Activated T-cell treated with anti-CD3 and anti-CD28 coated beads for 48 hours (primary cell): ENCODE results near the gene CBR3.

Experiments used
- DNase-seq: peaks from one replicate; pipeline ENCODE4 v3.0.0-alpha.2; 2020; ENCODE audit warnings: low read depth

CBR3 gene

DNA sequence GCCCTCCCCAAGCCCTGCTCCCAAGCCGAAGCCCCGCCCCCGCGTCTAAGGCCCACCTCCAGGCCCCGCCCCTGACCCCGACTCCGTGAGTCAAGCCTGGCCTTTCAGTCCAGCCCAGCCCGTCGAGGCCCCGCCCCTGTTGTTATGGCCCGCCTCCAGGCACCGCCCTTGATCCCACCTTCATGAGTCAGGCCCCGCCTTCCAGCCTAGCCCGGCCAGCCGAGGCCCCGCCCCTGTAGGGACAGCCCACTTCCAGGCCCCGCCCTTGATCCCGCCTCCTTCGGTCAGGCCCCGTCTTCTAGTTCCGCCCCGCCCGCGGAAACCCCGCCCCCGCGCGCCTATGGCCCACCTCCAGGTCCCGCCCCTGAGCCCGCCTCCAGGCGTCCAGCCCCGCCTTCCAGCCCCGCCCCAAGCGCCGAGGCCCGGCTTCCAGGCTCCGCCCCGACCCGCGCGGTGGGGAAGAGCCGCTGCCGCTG lies 21.5 kb downstream of the CBR3 start:
- peak; percentile 100 for DNase-seq

DNA sequence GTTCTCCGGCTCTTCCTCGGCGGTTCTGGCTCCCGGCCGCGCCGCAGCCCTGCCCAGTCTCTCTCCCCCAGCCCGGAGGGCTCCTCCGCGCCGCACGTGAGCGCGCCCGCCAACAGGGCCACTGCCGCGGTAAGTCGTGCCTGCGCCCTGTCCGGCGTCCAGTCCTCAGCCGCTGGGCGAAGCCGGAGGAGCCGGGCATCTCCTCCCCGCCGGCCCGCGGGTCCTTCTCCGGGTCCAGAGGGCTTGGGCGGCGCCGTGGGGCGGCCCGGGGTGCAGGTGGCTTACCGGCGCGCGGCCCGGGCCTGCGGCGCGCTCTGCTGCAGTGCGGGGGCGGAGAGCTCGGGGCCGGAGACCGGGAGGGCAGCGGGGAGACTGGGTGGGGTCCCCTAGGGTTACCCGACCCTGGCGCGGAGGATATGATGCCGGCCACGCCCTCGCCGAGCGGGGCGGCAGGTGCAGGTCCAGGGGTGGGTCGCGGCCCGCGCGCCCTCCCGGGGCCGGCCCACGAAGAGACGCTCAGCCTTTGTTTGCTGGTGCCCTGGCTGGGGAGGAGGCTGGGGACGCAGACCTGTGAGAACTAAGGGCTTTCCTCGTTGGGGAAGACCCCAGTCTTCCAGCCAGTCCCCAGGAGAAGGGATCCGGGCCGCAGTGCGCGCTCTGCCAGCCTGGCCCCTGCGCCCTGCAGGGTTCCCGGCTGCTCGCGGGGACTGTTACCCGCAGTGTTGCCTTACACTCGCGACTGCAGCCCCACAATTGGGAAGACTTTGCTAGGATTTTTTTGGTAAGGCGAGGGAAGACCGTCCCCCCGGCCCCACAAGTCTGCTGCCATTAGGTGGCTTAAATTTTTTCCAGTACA lies 22.2 kb downstream of the CBR3 start, which contains the start of gene DOP1B:
Gene DOP1B (plus strand): TSS at position 10 of the 856 bp plus-strand sequence. CDS start 7,910 bp downstream, outside the sequence.
- DNase-seq = peak; percentile 37

DNA sequence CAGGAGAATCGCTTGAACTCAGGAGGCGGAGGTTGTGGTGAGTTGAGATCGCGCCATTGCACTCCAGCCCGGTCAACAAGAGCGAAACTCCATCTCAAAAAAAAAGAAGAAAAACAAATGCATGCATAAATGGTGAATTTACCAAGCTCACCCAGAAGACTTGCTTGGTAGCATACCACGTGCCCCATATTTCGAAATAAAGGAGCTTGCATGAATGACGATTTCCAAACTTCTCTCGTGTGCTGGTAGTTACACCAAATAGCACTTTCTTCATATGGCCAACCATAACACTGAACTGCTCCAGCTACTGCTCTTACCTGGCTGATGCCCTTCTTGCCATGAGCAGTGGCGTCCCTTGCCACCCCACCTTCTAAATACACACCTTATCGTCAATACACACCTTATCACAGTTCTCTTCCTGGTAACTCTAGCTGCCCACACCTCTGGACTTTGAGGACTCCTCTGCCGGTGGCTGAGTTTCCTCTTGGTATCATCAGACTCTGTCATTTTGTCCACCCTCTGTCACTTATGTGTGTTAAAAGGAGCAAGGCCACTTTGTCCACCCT lies 24.6 kb downstream of the CBR3 start:
- DNase-seq = no peak

DNA sequence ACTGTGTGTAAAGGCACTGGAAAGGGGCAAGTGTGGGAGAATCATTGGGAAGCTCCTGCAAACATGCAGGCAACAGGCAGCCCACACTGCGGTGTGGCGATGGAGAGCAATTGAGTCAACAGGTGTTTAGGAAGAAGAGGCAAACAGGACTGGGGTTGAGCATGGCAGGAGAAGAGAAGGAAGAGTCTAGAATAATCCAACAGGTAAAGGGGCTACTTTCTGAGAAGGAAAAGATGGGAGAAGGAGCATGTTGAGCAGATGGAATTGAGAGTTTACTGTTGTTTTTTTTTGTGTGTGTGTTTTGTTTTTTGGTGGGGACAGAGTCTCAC lies 25.9 kb downstream of the CBR3 start:
- no peak for DNase-seq

DNA sequence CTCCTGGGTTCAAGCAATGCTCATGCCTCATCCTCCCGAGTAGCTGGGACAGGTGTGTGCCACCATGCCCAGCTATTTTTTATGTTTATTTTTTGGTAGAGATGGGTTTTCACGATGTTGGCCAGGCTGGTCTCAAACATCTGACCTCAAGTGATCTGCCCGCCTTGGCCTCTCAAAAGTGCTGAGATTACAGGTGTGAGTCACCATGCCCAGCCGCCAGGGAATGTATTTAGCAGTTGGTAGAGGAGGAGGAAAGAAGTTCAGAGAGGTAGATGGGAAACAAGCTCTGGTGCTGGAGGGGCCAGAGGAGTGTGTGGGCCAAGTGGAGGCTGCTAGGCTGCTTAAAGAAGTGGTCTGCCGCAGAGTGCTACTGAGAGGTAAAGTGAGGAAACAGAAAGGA lies 27.8 kb downstream of the CBR3 start:
- DNase-seq = no peak

DNA sequence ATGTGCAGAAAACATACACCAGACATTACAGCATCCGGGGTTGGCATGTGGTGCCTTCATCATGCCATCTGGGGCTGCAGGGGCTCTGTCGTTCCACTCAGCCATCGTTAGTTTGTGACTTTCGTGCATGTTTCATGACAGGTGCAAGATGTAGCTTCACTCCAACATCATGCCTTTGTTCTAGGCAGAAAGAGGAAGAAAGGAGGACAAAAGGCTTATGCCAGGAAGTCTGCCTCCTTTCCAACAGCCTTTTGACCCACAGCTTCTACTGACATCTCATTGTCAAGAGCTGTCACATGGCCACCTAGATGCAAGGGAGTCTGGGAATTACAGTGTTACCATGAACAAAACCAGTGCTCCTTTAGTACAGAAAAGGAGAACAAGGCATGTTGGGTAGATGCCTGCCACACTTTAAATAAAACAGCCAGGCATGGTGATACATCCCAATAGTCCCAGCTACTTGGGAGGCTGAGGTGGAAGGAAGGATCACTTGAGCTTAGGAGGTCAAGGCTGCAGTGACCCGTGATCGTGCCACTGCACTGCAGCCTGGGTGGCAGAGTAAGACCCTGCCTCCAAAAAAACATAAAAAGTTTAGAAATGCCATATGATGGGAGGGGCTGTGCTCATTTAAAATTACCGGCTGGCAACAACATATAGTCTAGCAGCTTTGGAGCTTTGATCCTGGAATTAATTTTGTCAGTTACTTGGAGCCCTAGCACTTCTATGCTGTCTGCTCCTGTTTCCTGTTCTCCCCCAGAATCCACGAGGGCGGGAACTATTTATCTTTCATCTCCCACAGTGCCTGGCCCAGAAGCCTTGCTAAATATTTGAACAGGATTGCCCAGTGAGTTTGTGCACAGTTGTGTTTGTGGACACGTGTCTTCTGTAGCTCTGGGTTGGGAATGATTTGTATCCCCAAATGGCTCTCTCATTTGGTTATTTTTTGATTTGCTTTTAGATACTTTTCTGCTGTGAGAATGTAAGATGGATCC lies 29.2 kb downstream of the CBR3 start:
- DNase-seq = no peak

DNA sequence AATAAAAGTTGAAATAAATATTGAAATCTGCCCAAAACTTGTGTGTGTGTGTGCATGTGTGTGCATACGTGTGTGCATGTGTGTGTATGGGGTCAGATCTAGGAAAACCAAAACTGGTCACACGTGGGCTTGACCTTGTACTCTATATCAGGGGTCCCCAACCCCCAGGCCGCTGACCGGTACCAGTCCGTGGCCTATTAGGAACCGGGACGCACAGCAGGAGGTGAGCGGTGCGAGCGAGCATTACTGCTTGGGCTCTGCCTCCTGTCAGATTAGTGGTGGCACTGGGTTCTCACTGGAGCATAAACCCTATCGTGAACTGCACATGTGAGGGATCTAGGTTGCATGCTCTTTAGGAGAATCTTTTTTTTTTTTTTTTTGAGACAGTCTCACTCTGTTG lies 30.5 kb downstream of the CBR3 start:
- no peak for DNase-seq

DNA sequence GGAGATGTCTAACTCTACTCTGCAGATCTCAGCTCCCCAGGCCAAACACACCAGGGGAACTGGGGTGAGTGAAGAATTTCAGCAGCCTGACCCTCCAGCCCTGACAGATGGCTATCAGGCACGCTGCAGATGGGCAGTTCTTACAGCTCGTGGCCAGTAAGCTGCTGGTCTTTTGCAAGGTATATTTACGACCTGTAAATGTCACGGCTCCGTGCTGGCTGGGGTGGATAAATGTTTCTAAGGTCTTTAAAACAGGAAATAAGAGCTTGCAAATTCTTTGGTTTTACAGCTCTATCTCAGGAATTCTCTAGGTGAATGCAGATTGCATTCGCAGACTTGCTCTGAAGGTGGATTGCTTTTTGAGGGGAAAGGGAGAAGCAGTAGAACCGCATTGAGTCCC lies 31.8 kb downstream of the CBR3 start:
- DNase-seq = no peak

DNA sequence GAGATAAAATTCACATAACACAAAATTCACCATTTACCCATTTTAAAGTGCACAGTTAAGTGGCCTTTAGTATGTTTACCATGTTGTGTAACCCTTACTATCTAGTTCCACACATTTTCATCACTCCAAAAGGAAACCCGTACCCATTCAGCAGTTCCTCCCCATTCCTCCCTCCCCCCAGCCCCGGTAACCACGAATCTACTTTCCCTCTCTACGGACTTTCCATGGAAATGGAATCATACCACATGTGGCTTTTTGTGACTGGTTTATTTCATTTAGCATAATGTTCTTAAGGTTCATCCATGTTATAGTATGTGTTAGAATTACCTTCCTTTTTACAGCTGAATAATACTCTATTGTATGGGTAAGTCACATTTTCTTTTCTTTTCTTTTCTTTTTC lies 32.7 kb downstream of the CBR3 start:
- no peak for DNase-seq

DNA sequence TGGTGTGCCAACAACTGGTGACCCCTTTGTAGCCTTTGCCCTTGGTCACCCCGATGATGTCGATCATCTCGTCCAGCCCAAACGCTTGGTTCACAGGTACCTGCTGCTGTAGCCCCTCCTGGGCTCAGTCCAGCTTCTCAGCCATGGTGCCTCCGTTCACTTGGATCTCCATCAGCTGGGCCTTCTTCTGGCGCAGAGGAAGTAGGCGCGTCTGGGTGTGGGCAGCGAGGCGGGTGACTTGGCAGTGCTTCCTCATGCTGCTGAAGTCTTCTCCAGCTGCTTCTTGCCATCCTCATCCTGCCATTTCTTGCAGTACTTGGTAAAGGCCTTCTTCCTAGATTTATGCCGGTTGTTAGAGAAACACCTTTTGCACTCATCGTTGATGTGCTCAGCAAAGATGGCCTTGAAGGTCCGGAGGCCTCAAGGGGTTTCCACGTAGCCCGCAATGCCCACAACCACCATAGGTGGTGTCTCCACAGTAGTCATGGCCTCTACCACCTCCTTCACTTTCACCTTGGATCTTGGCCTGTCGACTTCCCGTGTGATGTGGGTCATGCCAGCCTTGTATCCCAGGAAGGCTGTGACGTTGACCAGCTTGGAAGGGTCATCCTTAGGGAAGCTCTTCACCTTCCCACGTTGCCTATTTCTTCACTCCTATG lies 34.7 kb downstream of the CBR3 start:
- DNase-seq = no peak

DNA sequence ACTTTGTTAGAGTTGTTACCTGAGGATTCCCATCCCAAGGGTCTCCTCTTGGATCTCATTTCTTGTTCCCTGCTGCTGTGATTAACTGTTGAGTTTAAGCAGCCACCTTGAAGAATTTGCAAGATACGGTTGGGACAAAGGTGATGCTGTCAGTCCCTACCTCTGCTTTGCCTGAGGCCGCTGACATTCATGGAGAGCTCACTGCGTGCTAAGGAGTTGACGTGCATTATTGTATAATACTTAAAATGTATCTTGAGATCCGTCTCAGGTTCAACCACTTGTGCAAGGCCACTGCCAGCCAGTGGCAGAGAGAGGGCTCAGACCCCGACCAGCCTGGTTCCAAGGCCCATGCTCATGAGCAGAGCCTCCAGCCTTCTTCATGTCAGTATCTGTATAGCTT lies 35.9 kb downstream of the CBR3 start:
- no peak for DNase-seq

DNA sequence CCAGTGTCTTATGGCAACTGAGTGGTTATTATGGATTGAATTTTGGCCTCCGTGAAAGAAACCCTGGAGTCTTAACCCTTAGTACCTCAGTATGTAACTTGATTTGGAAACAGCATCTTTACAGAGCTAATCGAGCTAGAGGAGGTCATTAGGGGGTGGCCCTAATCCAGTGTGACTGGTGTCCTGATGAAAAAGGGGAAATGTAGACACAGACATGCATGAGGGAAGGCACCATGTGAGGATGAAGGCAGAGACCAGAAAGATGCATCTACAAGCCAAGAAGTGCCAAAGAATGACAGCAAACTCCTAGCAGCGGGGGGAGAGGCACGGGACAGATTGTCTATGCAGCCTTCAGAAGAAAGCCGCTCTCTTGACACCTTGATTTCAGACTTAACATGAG lies 36.5 kb downstream of the CBR3 start:
- no peak for DNase-seq

DNA sequence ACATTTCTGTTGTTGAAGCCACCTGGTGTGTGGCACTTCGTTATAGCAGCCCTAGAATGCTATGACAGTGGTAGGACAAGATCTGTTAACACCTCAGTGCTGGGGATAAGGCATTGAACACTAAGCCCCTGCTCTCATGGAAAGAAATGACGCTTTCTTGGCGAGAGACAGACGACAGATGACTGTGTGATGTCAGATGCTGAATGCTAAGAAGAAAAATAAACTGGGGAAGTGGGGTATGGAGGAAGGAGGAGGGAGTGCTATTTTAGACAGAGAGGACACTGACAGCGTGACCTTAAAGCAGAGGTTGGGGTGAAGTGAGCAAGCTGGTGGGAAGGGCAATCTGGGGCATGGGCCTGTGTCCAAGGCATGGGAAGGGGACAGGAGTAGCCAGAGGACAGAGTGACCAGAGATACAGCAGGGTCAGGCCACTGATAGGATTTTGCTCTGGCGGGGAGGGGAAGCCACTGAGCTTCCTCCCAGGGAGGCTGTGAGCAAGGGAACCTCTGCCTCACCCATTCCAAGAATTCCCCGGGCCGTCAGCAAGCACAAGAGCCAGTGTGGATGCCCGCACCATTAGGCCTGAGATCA lies 37.0 kb downstream of the CBR3 start:
- no peak for DNase-seq

DNA sequence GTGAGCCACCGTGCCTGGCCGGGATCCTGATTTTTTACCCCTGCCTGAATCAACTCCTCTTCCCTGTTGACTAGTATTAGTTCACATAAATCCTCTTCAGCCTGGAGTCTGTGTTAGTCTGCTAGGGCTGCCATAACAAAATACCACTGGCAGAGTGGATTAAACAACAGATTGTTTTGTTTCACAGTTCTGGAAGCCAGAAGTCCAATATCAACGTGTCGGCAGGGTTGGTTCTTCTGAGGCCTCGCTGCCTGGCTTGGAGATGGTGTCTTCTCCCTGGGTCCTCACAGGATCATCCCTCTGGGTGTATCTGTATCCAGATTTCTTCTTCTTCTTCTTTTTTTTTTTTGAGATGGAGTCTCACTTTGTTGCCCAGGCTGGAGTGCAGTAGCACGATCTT lies 39.9 kb downstream of the CBR3 start:
- no peak for DNase-seq

DNA sequence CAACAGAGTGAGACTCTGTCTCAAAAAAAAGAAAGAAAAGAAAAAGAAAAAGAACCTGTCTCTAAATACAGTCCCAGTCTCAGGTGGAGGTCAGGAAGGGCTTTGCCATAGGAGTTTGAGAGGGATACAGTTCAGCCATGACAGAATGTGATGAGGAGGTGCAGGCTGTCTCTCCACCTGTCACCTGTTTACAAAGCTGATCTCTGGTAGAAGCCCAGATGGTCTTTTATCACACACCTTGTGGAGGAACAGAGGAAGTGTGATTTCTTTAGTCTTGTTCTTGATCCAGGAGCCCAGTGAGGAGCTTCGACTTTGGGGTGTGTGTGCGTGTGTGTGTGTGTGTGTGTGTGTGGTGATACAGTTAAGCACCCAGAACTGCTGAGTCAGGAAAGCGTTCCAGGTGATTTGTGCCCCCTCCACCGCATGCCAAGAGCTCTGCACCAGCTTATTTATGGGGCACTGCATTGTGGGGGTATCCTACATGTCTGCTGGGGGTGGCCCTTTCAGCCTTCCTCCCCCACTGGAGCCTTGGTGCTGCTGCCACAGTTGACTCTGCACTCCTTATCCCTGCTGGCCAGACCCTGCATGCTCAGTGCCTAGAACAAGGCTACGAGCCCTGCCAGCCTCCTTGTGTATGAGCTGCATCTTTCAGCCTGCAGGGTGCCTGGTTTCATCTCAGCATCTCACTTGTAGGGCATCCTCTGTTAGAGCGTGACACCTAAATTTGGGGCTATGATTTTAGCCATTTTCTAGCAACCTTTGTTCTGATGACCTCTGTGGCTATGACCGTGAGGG lies 41.1 kb downstream of the CBR3 start:
- DNase-seq = no peak

DNA sequence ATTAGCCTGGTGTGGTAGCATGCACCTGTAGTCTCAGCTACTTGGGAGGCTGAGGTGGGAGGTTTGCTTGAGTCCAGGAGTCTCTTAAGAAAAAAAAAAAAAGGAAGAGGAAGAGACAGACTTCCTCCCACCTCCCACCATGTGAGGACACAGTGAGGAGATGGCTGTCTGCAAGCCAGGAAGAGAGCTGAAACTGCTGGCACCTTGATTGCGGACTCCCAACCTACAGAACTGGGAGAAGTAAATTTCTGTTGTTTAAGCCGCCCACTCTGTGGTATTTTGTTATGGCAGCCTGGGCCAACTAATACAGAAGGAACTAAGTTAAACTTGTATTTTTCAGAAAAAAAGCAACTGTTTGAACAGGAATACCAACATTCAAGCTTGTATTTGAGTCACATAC lies 43.5 kb downstream of the CBR3 start:
- DNase-seq = no peak

DNA sequence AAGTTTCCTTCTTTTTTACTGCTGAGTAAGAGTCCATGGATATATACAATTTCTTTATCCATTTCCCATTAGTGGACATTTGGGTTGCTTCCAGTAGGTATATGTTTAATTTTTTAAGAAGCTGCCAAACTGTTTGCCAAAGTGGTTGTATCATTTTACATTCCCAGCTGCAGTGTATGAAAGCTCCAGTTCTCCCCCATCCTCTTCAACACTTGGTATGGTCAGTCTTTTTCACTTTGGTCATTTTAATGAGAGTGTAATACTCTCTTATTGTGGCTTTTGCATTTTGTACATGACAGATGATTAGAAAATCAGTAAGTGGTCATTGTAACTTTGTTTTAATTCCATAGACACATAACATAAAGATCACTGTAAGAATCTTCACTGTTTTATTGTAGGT lies 44.3 kb downstream of the CBR3 start:
- no peak for DNase-seq

DNA sequence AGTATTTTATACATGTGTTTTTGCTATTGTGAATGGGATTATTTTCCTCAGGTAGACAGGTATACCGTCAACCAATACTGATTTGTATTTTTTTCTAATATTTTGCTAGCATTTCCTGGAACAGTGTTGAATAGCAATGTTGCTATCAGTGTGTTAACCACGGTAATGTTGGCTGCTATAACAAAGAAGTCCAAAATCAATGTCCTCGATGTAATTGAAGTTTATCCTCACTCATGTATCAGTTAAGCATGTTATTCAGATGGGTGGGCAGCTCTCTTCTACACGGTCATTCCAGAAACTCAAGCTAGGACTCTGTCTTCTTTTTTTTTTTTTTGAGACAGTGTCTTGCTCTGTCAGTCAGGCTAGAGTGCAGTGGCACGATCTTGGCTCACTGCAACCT lies 46.1 kb downstream of the CBR3 start:
- DNase-seq = no peak

DNA sequence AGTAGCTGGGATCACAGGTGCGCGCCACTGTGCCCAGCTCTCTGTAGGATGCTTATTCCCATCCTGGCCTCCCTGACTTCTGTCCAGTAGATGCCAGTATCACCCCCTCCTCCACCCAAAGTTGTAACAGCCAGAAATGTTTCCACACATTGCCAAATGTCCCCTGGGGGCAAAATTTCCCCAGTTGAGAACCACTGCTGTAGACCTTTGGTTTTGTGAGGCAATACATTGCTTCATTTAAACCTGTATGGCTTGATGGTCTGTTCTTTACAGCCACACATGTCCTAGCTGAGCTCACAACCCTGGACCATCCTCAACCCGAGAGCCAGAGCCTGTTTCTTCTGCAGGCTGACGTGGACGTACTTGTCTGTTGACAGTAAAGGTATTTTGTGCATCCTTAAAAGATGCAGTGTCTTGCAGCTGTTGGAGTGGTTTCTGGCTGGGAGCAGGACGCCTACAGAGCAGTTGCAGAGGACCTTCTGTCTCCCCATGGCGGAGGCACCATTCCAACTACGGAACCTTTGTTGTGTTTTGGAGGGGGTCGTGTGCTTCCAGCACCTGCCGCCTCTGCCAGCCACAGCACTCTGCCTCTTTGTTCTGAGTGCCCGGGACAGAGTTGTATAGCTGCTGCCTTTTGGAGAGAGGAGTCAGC lies 48.4 kb downstream of the CBR3 start:
- no peak for DNase-seq

DNA sequence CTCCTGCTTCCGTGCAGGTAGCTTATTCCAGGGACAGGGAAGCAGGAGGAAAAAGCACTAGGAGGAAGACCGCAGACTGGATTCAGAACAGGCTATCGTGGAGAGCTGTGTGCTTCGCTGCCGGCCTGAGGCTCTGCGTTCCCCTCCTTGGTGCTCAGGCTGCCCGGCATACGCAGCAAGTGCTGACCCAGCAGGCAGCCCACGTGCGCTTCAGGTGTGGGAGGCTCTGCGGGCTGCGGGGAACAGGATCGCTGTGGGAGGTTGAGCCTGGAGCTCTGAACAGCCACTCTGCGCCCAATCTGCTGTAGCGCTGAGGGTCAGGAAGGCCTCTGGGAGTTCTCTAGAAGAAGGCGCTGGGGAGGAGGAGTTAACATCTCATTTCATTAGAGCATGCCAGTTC lies 49.7 kb downstream of the CBR3 start:
- no peak for DNase-seq
